Fibroblast of the aortic adventitia (primary cell): ENCODE measurements around the gene IL17RA. TPM values are rescaled to one million over a fixed set of nuclear protein-coding genes. Genes with fewer than 3 reads are reported as not detected.
"Not testable (repeated sequence)": the region's sequence is repeated elsewhere in the genome, so short reads cannot be mapped to it uniquely, and the experiment has no call there.

Experiments
- DNase-seq: peaks from one replicate; pipeline ENCODE4 v3.0.0-alpha.2; 2010; ENCODE audit warnings: low read depth
- H3K4me3 ChIP-seq: 2 replicates; pipeline ENCODE4 v1.5.1; 2011; ENCODE audit warnings: low read depth, mild to moderate bottlenecking, control low read depth, low read length, moderate library complexity
- total RNA-seq: library from RNA; depleted of rRNA; stranded (reverse); fragments of >200 nt; gene quantifications from 2 replicates; pipeline ENCODE4 v1.2.3, GENCODE V29; 2012; ENCODE audit warnings: low replicate concordance
- TF ChIP-seq, protein P1 (sequence below): IDR thresholded peaks from 2 replicates; pipeline ENCODE4 v1.5.1; 2011; ENCODE audit warnings: mild to moderate bottlenecking, low read length, control low read depth, inconsistent platforms; ENCODE audit not compliant: insufficient read depth

The IL17RA gene
- total RNA-seq, 1 donor = 5.2 TPM

DNA sequence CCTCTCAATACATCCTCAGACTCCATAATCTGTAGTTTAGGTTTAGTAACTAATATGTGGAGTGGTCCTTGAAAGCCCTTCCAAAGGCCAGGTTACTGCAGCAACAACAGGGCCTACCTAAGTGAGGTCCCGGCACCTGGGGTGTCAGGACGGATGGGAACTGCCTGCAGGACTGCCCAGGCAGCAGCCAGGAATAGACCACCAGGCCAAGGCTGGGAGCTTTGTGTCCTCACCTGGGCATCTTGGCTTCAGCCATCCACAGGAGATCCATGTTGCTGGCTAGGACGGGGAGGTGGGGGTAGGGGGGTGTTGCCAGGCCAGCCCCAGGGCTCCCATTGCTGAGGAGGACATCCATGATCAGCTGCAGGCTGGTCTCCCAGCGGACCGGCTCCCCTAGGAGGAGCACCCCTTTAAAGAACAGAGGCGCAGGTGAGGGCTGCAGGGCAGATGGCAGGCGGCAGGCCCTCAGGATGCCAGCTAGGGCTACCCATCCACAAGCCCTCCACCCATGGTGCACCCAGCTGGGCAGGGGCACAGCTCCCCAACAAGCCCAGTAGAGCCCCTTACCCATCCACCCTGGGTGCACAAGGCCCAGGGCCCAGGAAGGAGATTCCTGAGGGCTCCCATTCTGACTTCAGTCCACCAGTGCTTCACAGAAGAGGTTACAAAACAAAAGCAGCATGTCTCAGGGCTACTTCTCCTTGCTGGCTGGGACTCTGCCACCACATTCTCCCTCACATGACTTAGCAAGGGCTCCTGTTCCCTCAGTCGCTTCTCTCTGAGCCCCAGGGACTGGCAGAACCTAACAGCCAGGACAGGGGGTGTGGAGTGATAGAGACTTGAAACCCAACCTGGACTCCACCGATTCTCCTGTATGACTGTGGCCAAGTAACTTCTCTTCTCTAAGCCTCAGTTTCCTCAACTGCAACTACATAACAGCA is 56.3 kb downstream of the IL17RA start:
- TF ChIP-seq, protein P1, sequence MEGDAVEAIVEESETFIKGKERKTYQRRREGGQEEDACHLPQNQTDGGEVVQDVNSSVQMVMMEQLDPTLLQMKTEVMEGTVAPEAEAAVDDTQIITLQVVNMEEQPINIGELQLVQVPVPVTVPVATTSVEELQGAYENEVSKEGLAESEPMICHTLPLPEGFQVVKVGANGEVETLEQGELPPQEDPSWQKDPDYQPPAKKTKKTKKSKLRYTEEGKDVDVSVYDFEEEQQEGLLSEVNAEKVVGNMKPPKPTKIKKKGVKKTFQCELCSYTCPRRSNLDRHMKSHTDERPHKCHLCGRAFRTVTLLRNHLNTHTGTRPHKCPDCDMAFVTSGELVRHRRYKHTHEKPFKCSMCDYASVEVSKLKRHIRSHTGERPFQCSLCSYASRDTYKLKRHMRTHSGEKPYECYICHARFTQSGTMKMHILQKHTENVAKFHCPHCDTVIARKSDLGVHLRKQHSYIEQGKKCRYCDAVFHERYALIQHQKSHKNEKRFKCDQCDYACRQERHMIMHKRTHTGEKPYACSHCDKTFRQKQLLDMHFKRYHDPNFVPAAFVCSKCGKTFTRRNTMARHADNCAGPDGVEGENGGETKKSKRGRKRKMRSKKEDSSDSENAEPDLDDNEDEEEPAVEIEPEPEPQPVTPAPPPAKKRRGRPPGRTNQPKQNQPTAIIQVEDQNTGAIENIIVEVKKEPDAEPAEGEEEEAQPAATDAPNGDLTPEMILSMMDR = no peak
- no peak overlapping the region for H3K4me3 ChIP-seq
- no peak for DNase-seq

DNA sequence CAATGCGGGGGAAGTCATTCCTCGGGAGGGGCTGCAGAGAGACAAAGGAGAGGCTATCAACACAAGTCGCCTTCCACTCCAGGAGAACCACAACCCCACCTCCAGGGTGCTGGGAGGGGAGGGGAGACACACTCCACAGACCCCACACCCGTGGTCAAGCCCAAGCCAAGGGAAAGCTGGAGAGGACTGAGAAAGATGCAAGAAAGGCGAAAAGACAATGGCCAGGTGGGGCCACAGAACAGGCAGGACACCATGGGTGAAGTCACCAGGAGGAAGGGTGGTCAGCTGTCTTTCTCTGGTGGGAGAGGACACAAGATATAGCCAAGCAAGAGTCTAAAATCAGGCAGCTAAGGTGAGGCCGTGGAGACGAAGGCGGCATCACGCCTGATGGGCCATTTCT is 58.3 kb downstream of the IL17RA start:
- DNase-seq = no peak
- TF ChIP-seq, protein P1 = no peak
- H3K4me3 ChIP-seq = no peak overlapping the region

DNA sequence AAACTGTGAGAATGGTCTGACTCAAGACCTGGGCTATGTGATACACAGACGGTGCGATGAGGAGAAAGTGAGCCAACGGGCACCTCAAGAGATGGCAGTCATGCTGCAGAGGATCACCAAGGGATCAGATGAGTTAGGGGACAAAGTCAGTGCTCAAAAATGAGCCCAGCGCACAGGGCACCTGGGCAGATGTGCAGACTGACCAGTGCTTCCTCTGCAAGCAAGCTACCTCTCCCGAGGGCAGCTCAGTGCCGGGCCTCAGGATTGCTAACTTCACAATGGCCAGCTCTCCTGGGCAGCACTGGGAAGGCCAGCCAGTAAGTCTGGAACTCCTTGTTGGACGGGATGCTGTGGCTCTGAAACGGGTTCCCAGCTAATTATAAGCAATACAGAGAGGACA is 59.0 kb downstream of the IL17RA start:
- no peak for DNase-seq
- no peak overlapping the region for H3K4me3 ChIP-seq
- TF ChIP-seq, protein P1 = no peak

DNA sequence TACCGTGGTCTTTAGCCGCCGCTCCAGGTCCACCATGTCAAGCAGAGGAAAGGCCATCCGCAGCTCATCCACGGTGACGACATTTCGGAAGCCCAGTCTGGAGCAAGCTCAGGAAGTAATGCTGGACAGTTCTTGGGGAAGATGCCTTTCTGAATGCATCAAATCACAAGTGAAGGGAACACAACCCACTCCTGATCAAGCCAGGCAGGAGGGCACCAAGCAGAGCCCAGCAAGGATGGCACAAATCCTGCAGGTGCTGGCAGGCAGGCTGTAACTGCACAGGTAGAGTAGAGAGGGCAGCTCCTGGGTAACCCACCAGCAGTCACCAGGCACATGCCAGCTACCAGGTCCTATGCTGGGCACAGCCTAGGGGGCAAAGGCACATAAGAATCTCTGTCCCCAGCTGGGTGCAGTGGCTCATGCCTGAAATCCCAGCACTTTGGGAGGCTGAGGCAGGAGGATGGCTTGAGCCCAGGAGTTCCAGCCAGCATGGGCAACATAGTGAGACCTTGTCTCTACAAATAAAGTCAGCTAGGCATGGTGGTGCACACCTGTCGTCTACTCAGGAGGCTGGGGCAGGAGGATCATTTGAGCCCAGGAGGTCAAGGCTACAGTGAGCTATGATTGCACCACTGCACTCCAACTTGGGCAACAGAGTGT is 60.4 kb downstream of the IL17RA start:
- H3K4me3 ChIP-seq = no peak overlapping the region
- TF ChIP-seq, protein P1 = no peak
- DNase-seq = no peak

DNA sequence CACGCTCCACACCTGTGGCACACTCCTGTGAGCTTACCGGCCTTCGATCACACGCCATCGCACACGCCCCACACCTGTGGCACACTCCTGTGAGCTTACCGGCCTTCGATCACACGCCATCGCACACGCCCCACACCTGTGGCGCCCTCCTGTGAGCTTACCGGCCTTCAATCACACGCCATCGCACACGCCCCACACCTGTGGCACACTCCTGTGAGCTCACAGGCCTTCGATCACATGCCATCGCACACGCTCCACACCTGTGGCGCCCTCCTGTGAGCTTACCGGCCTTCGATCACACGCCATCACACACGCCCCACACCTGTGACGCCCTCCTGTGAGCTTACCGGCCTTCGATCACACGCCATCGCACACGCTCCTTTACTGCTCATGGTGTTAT is 62.7 kb downstream of the IL17RA start:
- not testable (repeated sequence) for H3K4me3 ChIP-seq, DNase-seq

DNA sequence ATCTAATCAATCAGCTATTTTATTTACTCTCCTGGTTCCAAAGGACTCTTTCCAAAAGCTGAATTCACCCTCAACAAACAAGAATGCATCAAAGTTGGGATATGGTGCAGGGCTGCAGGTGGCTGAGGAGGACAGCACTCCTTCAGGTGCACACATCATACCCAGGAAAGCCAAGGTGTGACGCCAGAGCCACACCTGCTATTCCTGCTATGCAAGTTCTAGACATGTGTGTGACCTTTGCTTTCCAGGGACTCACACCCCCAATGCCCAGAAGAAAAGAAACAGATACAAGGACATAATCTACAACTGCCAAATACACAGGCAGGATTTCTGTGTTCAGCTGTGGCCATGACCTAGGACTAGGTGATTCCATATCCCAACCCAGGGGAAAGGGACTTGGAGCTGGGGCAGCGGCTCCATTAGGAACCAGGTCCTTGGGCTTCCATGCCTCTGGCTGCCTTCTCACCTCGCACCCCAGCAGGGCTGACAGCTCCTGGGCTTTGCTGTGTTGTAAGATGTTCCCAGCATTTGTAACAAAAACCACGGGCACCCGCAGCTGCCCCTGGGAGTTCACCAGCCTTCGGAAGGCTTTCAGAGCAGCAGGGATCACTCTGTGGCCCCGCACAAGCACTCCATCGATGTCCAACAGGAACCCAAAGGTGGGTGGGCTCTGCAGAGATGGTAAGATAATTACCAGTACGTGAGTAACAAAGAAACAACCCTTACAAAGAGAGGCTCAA is 64.4 kb downstream of the IL17RA start:
- H3K4me3 ChIP-seq = no peak overlapping the region
- TF ChIP-seq, protein P1 = no peak
- DNase-seq = no peak

DNA sequence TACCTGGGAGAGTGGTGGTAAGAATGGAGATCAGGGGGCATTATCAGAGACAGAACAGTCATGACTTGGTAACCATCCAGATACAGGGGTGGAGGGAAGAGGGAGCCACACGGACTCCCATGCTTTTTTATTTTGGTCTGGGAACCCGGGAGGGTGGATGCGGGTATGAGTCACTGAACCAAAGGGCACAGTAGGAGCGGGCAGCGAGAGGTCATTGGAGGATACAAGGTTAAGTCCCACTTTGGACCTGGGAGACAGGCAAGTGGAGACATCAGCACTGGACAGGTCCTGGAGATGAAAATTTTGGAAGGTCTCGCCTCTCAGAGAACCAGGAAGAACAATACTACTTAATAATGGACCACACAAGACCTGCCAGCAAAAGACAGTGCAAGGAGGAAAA is 67.5 kb downstream of the IL17RA start:
- H3K4me3 ChIP-seq = no peak overlapping the region
- TF ChIP-seq, protein P1 = no peak
- DNase-seq = no peak
